CD4-positive, CD25-positive, alpha-beta regulatory T cell (primary cell): ENCODE measurements around the gene DSTN. TPM values are rescaled to one million over a fixed set of nuclear protein-coding genes. Genes with fewer than 3 reads are reported as not detected.

Source experiments
- ATAC-seq, 2 donors: fragments of 150-1000 bp; cut with Tn5 transposase; one replicate each; pipeline ENCODE4 v1.10.0; 2021; ENCODE audit warnings: low read depth in 2 of 2, moderate number of reproducible peaks in 2 of 2, moderate library complexity in 1 of 2
- DNase-seq, 3 donors: peaks; one replicate each; pipeline versions ENCODE4 v3.0.0 to v3.0.0-alpha.2; 2012 to 2022; ENCODE audit warnings: mixed read lengths in 1 of 3
- H3K27ac ChIP-seq: one replicate; pipeline ENCODE4 v1.7.0; 2013; ENCODE audit warnings: mild to moderate bottlenecking, low read length; ENCODE audit not compliant: insufficient read depth, poor library complexity, severe bottlenecking
- H3K27me3 ChIP-seq: one replicate; pipeline ENCODE4 v1.7.0; 2013; ENCODE audit warnings: low read length; ENCODE audit not compliant: control insufficient read depth, insufficient read depth
- H3K36me3 ChIP-seq: one replicate; pipeline ENCODE4 v1.7.0; 2013; ENCODE audit warnings: mild to moderate bottlenecking, low read length, moderate library complexity; ENCODE audit not compliant: control insufficient read depth, insufficient read depth
- H3K4me1 ChIP-seq: 2 replicates; pipeline ENCODE4 v1.7.0; 2013; ENCODE audit warnings: mild to moderate bottlenecking, low read length; ENCODE audit not compliant: insufficient read depth, control insufficient read depth, poor library complexity, severe bottlenecking
- H3K4me3 ChIP-seq: one replicate; pipeline ENCODE4 v1.7.0; 2013; ENCODE audit warnings: low read depth, mild to moderate bottlenecking, low read length, moderate library complexity
- H3K9me3 ChIP-seq, 2 experiments: 1 replicate in 1 of 2; 2 replicates in 1 of 2; pipeline ENCODE4 v1.7.0; 2013; ENCODE audit warnings: low read length in 2 of 2, mild to moderate bottlenecking in 1 of 2, moderate library complexity in 1 of 2; ENCODE audit not compliant: control insufficient read depth in 2 of 2
- H3K27ac Mint-ChIP-seq, 3 donors: one replicate each; pipeline ENCODE4 v1.8.0; 2020 to 2022; ENCODE audit warnings: mild to moderate bottlenecking in 3 of 3, mixed read lengths in 3 of 3, moderate library complexity in 2 of 3
- H3K27me3 Mint-ChIP-seq: one replicate; pipeline ENCODE4 v1.8.0; 2022; ENCODE audit warnings: mild to moderate bottlenecking, mixed read lengths
- H3K36me3 Mint-ChIP-seq: one replicate; pipeline ENCODE4 v1.8.0; 2020; ENCODE audit warnings: mixed read lengths
- H3K4me1 Mint-ChIP-seq, 4 donors: one replicate each; pipeline ENCODE4 v1.8.0; 2020 to 2022; ENCODE audit warnings: mixed read lengths in 4 of 4, mild to moderate bottlenecking in 1 of 4
- H3K4me3 Mint-ChIP-seq, 4 donors: one replicate each; pipeline ENCODE4 v1.8.0; 2020 to 2022; ENCODE audit warnings: mild to moderate bottlenecking in 4 of 4, mixed read lengths in 4 of 4, moderate library complexity in 3 of 4
- H3K9me3 Mint-ChIP-seq, 7 donors: one replicate each; pipeline ENCODE4 v1.8.0; 2020 to 2022; ENCODE audit warnings: mixed read lengths in 7 of 7, mild to moderate bottlenecking in 3 of 7, moderate library complexity in 2 of 7
- polyA plus RNA-seq, 4 donors: library from polyadenylated mRNA; unstranded; fragments of 300-500 nt; fragmentation: Illumina TruSeq; gene quantifications; one replicate each; pipeline ENCODE4 v1.2.3, GENCODE V29; 2021
- total RNA-seq: library from RNA; stranded (reverse); gene quantifications from one replicate; pipeline ENCODE4 v1.2.3, GENCODE V29; 2022

The DSTN gene
- total and polyA plus RNA-seq, 5 donors from 2014 or later, result 50.6 to 145 (median 106) TPM

DNA sequence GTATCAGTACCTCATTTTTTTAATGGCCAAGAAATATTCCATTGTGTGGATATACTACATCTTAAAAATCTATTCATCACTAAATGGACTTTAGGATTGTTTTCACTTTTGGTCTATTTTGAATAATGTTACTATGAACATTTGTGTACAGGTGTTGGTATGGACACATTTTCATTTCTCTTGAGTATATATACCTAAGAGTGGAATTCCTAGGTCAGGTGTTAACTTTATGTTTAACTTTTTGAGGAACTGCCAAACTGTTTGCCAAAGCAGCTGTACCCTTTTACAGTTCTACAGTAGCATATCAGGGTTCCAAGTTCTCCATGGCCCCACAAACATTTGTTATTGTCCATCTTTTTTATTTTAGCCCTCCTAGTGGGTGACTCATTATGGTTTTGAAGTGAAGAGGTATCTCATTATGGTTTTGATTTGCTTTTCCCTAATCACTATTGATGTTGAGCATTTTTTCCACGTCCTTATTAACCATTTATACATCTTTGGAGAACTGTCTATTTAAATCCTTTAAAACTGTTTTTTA is 28.2 kb downstream of the DSTN start:
- Mint-ChIP-seq H3K27me3 (no peaks in the 10 kb centered on the region), H3K36me3 (peaks cover 15% of the 10 kb centered on the region), H3K27ac (no peak overlapping the region), H3K4me1 (peaks cover 15 to 47% (median 35%) of the 10 kb centered on the region in 4 donors), H3K4me3 (no peak overlapping the region), H3K9me3 (peaks cover 0 to 2% (median 0%) of the 10 kb centered on the region in 7 donors)
- no peak for ATAC-seq
- Histone ChIP-seq H3K27ac (no peak overlapping the region), H3K27me3 (no peaks in the 10 kb centered on the region), H3K36me3 (peaks cover 16% of the 10 kb centered on the region), H3K9me3 (no peaks in the 10 kb centered on the region), H3K4me1 (no peaks in the 10 kb centered on the region), H3K4me3 (no peak overlapping the region)
- DNase-seq, result no peak

DNA sequence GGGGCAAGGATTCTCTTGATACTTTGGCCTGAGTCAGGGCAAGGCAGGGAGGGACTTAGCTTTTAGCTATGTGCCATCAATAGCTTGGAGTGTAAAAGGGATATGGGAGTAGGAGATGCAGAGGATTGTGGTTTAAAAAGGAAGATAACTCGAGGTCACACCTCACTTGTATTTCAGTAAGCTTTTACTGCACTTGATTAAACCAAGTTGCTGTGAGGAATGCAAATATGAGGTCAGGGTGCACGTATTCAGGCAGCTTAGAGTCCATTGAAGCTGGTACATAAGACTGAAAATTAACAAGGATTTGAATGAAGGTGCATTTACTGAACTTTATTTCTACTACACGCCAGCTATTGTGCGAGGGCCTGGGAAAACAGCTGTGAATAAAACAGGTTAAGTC is 32.1 kb downstream of the DSTN start:
- DNase-seq (no peak), ATAC-seq (no peak)
- peaks cover 0 to 2% (median 0%) of the 10 kb centered on the region in 7 donors for H3K9me3 Mint-ChIP-seq
- H3K36me3 Mint-ChIP-seq, result peaks cover 11% of the 10 kb centered on the region
- Histone ChIP-seq H3K4me1 (no peaks in the 10 kb centered on the region), H3K4me3 (no peak overlapping the region), H3K9me3 (no peaks in the 10 kb centered on the region), H3K27ac (no peak overlapping the region), H3K36me3 (peaks cover 36% of the 10 kb centered on the region), H3K27me3 (no peaks in the 10 kb centered on the region)
- peak overlapping the region in 2 of 3 donors; percentile 62 to 72 for H3K27ac Mint-ChIP-seq
- no peaks in the 10 kb centered on the region for H3K27me3 Mint-ChIP-seq
- H3K4me3 Mint-ChIP-seq, result no peak overlapping the region
- peaks cover 5 to 21% (median 12%) of the 10 kb centered on the region in 4 donors for H3K4me1 Mint-ChIP-seq

DNA sequence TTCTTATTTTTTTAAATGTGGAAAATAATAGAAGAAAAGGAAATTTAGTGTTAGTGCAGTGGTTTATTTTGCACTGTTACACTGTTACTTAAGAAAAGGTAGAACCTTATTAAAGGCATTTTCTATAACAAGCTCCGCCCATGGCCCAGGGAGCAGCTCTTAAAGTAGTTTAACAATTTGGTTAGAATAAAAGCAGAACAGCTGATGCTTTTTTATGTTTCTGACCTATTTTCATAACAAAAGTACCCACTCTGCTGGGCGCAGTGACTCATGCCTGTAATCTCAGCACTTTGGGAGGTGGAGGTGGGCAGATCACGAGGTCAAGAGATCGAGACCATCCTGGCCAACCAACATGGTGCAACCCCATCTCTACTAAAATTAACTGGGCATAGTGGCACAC is 32.6 kb downstream of the DSTN start:
- DNase-seq (no peak), ATAC-seq (no peak)
- Mint-ChIP-seq H3K27ac (no peak overlapping the region), H3K27me3 (no peaks in the 10 kb centered on the region), H3K36me3 (peaks cover 11% of the 10 kb centered on the region), H3K9me3 (peaks cover 0 to 2% (median 0%) of the 10 kb centered on the region in 7 donors), H3K4me3 (no peak overlapping the region), H3K4me1 (peaks cover 2 to 16% (median 8%) of the 10 kb centered on the region in 4 donors)
- no peaks in the 10 kb centered on the region for H3K27me3 ChIP-seq
- H3K4me3 ChIP-seq, result no peak overlapping the region
- H3K9me3 ChIP-seq, result no peaks in the 10 kb centered on the region
- H3K36me3 ChIP-seq, result peaks cover 36% of the 10 kb centered on the region
- no peaks in the 10 kb centered on the region for H3K4me1 ChIP-seq
- H3K27ac ChIP-seq, result no peak overlapping the region

DNA sequence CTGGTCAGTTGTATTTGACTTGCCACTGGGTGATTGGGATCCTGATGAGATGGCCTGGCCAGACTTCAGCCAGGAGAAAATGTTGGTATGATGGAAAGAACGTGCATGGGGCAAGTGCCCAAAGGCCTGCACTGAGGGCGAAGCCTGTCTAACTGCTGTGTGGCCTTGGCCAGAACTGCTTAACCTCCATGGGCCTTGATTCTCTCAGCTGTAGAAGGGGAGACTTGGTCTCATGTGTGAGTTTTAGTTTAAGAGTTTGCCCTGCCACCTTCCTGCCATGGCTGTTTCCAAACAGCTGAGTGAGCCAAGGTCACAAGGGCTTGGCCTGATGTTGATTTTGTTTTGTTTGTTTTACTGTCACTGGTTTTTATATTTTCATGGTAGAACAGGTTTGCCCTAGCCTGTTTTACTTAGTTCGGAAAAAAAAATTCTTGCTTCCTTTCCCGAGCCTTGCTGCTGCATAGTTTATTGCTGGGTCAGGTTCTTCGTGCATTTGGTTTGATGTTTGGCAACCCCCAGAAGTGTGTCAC is 35.3 kb downstream of the DSTN start:
- no peaks in the 10 kb centered on the region for H3K9me3 ChIP-seq
- H3K4me1 ChIP-seq, result peaks cover 10% of the 10 kb centered on the region
- Mint-ChIP-seq H3K36me3 (peaks cover 17% of the 10 kb centered on the region), H3K9me3 (no peaks in the 10 kb centered on the region), H3K27me3 (no peaks in the 10 kb centered on the region), H3K4me3 (no peak overlapping the region), H3K27ac (peak overlapping the region in 1 of 3 donors; percentile 49), H3K4me1 (peaks cover under 1 to 20% (median 11%) of the 10 kb centered on the region in 4 donors)
- H3K27ac ChIP-seq, result no peak overlapping the region
- H3K36me3 ChIP-seq, result peaks cover 36% of the 10 kb centered on the region
- no peak for DNase-seq
- H3K27me3 ChIP-seq, result no peaks in the 10 kb centered on the region
- ATAC-seq, result no peak
- no peak overlapping the region for H3K4me3 ChIP-seq

DNA sequence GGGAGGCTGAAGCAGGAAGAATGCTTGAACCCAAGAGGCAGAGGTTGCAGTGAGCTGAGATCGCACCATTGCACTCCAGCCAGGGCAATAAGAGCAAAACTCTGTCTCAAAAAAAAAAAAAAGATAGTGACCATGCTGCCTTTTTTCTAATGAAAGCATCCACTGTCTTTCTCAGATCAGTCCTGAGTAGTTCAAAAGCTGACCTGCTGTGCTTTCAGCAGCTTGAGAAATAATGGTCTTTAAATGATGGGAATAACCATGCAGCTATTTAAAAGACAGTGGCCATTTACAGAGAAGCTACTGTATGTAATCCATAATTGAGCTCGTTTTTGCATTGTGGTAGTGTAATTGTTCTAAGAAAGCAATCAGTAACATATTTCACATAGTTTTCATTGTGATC is 36.1 kb downstream of the DSTN start:
- Histone ChIP-seq H3K36me3 (peaks cover 35% of the 10 kb centered on the region), H3K9me3 (no peaks in the 10 kb centered on the region), H3K27ac (no peak overlapping the region), H3K4me3 (no peak overlapping the region), H3K27me3 (no peaks in the 10 kb centered on the region), H3K4me1 (peaks cover 18% of the 10 kb centered on the region)
- peaks cover 4 to 22% (median 16%) of the 10 kb centered on the region in 4 donors for H3K4me1 Mint-ChIP-seq
- ATAC-seq, result no peak
- DNase-seq, result no peak
- H3K27me3 Mint-ChIP-seq, result no peaks in the 10 kb centered on the region
- no peaks in the 10 kb centered on the region for H3K9me3 Mint-ChIP-seq
- no peak overlapping the region for H3K4me3 Mint-ChIP-seq
- H3K27ac Mint-ChIP-seq, result no peak overlapping the region
- H3K36me3 Mint-ChIP-seq, result peaks cover 13% of the 10 kb centered on the region

DNA sequence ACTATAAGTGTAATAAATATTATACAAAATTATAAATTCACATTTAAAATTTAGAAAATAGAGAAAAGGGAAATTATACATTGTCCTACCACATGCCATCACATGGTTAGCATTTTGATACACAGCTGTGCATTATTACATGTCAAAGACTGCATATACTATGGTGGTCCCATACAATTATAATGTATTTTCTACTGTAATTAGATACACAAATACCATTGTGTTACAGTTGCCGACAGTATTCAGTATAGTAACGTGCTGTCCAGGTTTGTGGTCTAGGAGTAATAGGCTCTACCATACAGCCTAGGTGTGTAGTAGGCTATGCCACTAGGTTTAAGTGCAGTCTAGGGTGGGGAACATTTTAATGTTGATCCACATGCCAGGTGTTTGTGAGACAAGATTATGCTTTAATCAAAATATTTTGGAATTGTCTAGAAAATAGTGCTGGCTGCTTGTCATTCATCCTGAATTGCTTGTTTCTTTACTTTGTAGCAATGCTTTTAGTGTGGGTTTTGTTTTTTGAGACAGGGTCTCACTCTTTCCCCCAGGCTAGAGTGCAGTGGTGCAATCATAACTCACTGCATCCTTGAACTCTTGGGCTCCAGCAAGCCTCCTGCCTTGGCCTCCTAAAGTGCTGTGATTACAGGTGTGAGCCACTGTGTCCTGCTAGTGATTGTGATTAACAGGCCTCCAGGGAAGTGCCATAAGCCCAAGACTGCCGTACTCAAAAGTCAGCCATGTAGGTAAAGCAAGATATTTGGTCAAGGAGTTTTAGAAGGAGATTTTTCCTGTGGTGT is 39.0 kb downstream of the DSTN start:
- H3K4me1 ChIP-seq, result peaks cover 37% of the 10 kb centered on the region
- Mint-ChIP-seq H3K27ac (peak overlapping the region; percentile 87 to 95 (median 89)), H3K4me1 (peaks cover 4 to 39% (median 20%) of the 10 kb centered on the region in 4 donors), H3K4me3 (no peak overlapping the region), H3K27me3 (no peaks in the 10 kb centered on the region), H3K9me3 (no peaks in the 10 kb centered on the region), H3K36me3 (peaks cover 12% of the 10 kb centered on the region)
- peaks cover 18% of the 10 kb centered on the region for H3K36me3 ChIP-seq
- peak overlapping the region; percentile 66 for H3K27ac ChIP-seq
- H3K4me3 ChIP-seq, result no peak overlapping the region
- H3K9me3 ChIP-seq, result no peaks in the 10 kb centered on the region
- DNase-seq (no peak), ATAC-seq (no peak)
- no peaks in the 10 kb centered on the region for H3K27me3 ChIP-seq

DNA sequence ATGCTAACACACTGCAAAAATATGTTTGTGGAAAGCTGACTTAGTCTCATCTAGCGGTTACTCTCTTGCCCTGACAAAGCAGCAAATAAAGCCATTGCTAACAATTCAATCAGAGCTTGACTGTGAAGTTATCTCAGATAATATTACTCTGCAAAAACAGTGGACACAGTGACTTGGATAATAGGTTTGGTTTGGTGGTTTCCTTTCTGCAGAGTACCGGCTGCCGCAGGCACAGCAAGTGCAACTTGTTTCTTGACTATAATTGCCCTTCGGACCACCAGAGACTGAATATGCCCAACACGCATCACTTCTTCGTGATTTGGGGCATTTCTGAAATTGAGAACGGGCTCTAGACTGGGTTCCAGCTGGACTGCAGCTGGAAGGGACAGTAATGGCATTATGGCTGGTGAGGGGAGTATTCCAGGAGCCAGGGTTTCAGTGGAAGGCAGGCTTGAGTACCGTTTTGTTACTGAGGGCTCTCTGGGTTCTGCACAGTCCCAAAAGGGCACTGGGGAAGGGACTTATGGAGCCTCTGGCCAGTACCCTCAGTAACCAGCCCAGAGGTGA is 40.0 kb downstream of the DSTN start:
- ATAC-seq, result no peak
- H3K4me3 Mint-ChIP-seq, result peak overlapping the region in 2 of 4 donors; percentile 66 to 77

More for the DNA sequence above, 40.0 kb downstream of the DSTN start:
- H3K27me3 ChIP-seq, result no peaks in the 10 kb centered on the region
- H3K9me3 ChIP-seq, result no peaks in the 10 kb centered on the region
- H3K4me3 ChIP-seq, result peak overlapping the region; percentile 55
- no peak for DNase-seq
- Mint-ChIP-seq H3K27me3 (no peaks in the 10 kb centered on the region), H3K4me1 (peaks cover 4 to 40% (median 20%) of the 10 kb centered on the region in 4 donors), H3K36me3 (peaks cover 6% of the 10 kb centered on the region), H3K27ac (peak overlapping the region; percentile 87 to 95 (median 89)), H3K9me3 (no peaks in the 10 kb centered on the region)
- peak overlapping the region; percentile 66 for H3K27ac ChIP-seq
- peaks cover 17% of the 10 kb centered on the region for H3K36me3 ChIP-seq
- peaks cover 37% of the 10 kb centered on the region for H3K4me1 ChIP-seq
